ENCODE results near the gene TRAF1.

- TF ChIP-seq CTCF (IDR thresholded peaks at IDR 0.05; ENCODE audit: low read depth, low read length) (no peak), EZH2phosphoT487 (IDR thresholded peaks at IDR 0.05; ENCODE audit: low read depth) (no peak)
Observed at GRCh38 chr9:120874226-120875194, 52.1 kb downstream of the TRAF1 start.
